Testis (tissue), 2 donors: ENCODE data around the gene FOS.

Experiments used
- POLR2A ChIP-seq: fragments of 450-650 bp; IDR thresholded peaks from one replicate; pipeline ENCODE4 v1.6.1; 2017; ENCODE audit warnings: antibody characterized with exemption, mild to moderate bottlenecking, moderate library complexity
- TF ChIP-seq, protein P1 (sequence below), 3 experiments: fragments of 450-650 bp in 2 of 3; fragments of 200-600 bp in 1 of 3; sonication (generic) in 1 of 3; IDR thresholded peaks; one replicate each; pipeline ENCODE4 v1.5.1; 2016 to 2019; ENCODE audit warnings: antibody characterized with exemption in 3 of 3, mild to moderate bottlenecking in 2 of 3, moderate library complexity in 1 of 3

DNA sequence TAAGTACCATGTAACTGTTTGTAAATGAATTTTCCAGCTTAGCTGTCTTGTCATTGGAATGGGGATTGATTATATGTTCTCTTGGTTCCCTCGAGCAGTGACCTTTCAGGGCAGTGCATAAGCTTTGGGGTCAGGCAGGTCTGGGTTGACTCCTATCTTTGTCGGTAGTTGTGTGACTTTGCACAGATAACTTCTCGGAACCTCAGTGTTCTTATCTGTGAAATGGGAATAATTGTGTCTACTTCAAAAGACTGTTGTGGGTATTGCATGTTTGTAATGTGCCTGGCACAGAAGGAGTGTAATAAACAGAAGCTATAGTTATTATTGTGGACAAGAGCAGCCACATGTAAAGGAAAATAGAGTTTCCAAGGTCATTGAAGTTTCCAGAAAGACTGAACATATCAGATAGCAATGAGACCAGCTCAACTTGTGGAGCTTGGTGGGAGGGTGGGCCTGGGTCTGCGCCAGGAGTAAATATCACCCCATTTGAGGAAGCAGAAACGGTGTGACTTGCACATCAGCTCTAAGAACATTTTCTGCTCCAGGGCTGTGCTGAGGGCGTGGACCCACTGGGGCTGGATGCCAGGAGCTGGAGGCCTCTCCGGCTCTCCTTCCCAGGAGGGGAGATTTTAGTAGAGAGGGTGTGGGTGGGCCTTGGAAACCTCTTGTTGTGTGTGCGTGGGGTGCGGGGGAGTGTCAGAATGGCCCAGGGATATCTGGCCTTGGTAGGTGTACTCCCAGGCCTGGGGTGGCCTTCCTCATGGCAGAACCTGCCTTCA is 19.7 kb downstream of the FOS start:
- TF ChIP-seq, protein P1, sequence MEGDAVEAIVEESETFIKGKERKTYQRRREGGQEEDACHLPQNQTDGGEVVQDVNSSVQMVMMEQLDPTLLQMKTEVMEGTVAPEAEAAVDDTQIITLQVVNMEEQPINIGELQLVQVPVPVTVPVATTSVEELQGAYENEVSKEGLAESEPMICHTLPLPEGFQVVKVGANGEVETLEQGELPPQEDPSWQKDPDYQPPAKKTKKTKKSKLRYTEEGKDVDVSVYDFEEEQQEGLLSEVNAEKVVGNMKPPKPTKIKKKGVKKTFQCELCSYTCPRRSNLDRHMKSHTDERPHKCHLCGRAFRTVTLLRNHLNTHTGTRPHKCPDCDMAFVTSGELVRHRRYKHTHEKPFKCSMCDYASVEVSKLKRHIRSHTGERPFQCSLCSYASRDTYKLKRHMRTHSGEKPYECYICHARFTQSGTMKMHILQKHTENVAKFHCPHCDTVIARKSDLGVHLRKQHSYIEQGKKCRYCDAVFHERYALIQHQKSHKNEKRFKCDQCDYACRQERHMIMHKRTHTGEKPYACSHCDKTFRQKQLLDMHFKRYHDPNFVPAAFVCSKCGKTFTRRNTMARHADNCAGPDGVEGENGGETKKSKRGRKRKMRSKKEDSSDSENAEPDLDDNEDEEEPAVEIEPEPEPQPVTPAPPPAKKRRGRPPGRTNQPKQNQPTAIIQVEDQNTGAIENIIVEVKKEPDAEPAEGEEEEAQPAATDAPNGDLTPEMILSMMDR (IDR thresholded peaks at IDR 0.05) = no peak
- no peak for TF ChIP-seq POLR2A
